Gastroesophageal sphincter (tissue), 3 donors: ENCODE results near the gene SLC25A21.

Experiments
- POLR2A ChIP-seq, 2 donors: fragments of 450-650 bp; IDR thresholded peaks; one replicate each; pipeline ENCODE4 v1.6.1; 2017; ENCODE audit warnings: antibody characterized with exemption in 2 of 2, mild to moderate bottlenecking in 2 of 2, moderate library complexity in 1 of 2
- POLR2AphosphoS5 ChIP-seq: sonication (generic); formaldehyde crosslinking; IDR thresholded peaks from one replicate; pipeline ENCODE4 v1.6.1; 2017; ENCODE audit warnings: antibody characterized with exemption
- TF ChIP-seq, protein P1 (sequence below), 4 experiments: fragments of 200-600 bp in 2 of 4; fragments of 450-650 bp in 2 of 4; sonication (generic) in 1 of 4; IDR thresholded peaks; one replicate each; pipeline ENCODE4 v1.5.1; 2017 to 2019; ENCODE audit warnings: antibody characterized with exemption in 4 of 4, mild to moderate bottlenecking in 2 of 4, moderate library complexity in 2 of 4

- TF ChIP-seq POLR2A (IDR thresholded peaks at IDR 0.05): no peak
- TF ChIP-seq, protein P1, sequence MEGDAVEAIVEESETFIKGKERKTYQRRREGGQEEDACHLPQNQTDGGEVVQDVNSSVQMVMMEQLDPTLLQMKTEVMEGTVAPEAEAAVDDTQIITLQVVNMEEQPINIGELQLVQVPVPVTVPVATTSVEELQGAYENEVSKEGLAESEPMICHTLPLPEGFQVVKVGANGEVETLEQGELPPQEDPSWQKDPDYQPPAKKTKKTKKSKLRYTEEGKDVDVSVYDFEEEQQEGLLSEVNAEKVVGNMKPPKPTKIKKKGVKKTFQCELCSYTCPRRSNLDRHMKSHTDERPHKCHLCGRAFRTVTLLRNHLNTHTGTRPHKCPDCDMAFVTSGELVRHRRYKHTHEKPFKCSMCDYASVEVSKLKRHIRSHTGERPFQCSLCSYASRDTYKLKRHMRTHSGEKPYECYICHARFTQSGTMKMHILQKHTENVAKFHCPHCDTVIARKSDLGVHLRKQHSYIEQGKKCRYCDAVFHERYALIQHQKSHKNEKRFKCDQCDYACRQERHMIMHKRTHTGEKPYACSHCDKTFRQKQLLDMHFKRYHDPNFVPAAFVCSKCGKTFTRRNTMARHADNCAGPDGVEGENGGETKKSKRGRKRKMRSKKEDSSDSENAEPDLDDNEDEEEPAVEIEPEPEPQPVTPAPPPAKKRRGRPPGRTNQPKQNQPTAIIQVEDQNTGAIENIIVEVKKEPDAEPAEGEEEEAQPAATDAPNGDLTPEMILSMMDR (IDR thresholded peaks at IDR 0.05): no peak
- no peak for TF ChIP-seq POLR2AphosphoS5
These were observed 229.7 kb downstream of the SLC25A21 start for GRCh38 chr14:36942522-36943245.
